ENCODE data around the gene SV2C.

DNA sequence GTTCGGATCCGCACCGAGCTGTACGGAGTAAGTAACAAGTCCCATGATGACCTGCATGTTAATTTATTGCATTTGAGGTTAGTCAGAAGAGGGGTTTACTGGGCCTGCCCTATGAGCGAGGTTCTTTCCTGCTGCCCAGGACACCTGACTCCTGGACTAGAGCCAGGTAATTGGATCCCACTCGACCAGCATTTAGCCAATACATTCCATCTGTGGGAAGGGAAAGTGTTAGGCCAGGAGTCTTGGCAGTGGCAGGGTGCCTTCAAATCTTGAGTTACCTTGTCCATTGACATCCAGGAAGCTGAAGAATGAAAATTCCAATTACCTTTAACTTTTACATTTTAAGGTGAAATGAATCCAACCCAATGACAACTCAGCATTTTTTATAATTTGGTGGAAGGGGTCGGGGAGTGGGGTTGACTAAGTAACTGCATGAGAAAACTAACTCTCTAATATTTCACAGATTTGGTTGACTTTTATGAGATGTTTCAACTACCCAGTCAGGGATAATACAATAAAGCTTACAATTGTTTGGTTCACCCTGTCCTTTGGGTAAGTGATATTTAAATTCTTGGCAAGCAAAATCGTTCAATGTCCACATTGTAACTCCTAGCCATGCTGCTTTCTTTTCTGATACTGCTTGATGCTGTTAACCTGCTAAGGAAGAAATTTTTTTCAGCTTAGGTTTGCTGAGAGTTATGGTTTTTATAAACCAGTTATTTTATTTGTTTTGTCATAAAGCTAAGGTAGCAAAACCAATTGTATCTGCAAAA is 208.3 kb downstream of the SV2C start:
- TF ChIP-seq, protein P1, sequence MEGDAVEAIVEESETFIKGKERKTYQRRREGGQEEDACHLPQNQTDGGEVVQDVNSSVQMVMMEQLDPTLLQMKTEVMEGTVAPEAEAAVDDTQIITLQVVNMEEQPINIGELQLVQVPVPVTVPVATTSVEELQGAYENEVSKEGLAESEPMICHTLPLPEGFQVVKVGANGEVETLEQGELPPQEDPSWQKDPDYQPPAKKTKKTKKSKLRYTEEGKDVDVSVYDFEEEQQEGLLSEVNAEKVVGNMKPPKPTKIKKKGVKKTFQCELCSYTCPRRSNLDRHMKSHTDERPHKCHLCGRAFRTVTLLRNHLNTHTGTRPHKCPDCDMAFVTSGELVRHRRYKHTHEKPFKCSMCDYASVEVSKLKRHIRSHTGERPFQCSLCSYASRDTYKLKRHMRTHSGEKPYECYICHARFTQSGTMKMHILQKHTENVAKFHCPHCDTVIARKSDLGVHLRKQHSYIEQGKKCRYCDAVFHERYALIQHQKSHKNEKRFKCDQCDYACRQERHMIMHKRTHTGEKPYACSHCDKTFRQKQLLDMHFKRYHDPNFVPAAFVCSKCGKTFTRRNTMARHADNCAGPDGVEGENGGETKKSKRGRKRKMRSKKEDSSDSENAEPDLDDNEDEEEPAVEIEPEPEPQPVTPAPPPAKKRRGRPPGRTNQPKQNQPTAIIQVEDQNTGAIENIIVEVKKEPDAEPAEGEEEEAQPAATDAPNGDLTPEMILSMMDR (IDR thresholded peaks at IDR 0.05), result no peak
- no peak for TF ChIP-seq POLR2AphosphoS5 (IDR thresholded peaks at IDR 0.05)
- TF ChIP-seq EP300 (IDR thresholded peaks at IDR 0.05; ENCODE audit: low read depth), result no peak
